ENCODE results near the gene MYCT1.
"Not testable (repeated sequence)": the region's sequence is repeated elsewhere in the genome, so short reads cannot be mapped to it uniquely, and the experiment has no call there.

The MYCT1 gene, protein sequence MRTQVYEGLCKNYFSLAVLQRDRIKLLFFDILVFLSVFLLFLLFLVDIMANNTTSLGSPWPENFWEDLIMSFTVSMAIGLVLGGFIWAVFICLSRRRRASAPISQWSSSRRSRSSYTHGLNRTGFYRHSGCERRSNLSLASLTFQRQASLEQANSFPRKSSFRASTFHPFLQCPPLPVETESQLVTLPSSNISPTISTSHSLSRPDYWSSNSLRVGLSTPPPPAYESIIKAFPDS

GRCh38 chr6:152697634-152698033 lies at the start of gene MYCT1:
TSS of gene MYCT1 (plus strand) at chr6:152697897. CDS start at chr6:152697903, 6 bp downstream.
- DNase-seq = no peak

DNA sequence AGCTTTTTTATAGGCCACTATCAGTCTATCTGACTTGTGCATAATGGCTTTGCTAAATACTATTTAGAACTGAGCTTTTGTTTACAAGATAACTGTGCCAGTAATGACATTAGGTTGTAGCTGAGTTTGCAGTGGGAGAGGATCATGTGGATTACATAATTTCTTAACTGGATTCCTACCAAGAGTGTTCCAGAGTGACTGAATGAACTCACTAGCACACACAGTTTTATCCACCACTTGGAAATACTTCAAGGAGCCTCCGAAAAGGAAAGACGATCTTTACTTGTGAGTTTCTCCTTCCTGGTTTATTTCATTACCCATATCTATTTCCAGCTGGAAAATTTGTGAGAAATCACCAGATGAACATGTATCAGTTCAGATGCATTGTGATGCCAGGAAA lies 49.6 kb upstream of the MYCT1 start:
- peak in 1 of 58 donors; percentile 8 for DNase-seq

DNA sequence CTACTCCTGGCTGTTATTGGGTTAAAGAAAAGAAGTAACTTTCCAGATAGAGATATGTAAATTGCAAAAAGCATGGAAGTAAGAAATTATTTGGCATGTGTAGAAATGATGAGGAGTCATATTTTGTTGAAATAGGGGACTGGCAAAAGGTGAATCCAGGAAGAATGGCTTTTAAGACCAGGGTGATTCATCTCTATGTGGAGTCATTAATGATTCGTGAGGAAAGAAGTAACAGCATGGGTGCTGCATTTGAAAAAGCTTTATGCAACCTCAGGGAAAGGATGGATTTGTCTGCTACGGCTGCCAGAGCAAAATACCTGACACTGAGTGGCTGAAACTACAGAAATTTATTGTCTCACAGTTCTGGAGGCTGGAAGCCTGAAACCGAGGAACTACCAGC lies 45.7 kb upstream of the MYCT1 start:
- no peak for DNase-seq

DNA sequence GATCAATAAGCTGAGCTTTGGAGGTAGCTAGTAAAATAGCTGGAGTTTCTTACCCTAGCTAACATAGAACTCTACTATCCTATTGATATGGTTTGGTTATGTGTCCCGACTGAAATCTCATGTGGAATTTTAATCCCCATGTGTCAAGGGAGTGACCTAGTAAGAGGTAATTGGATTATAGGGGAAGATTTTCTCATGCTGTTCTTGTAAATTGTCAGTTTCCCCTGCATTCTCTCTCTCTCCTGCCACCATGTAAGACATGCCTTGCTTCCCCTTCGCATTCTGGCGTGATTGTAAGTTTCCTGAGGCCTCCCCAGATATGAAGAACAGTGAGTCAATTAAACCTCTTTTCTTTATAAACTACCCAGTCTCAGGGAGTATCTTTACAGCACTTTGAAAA lies 35.9 kb upstream of the MYCT1 start:
- DNase-seq = no peak

DNA sequence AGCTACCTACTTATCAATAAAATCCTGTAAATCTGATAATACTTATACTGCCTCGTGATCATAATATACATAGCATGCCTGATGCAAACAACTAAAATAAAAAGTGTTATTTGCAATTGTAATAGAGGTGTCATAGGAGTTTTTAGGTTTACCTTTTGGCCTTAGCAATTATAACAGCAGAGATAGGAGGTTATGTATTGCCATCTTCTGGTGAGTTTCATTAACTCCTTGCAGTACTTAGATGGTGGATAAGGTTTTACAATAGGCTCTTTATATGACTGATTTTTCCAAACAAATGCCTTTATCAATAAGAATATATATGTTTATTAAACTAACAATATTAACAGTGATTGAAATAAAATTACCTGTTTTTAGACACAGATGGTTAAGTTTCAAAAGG lies 27.8 kb upstream of the MYCT1 start:
- DNase-seq = no peak

DNA sequence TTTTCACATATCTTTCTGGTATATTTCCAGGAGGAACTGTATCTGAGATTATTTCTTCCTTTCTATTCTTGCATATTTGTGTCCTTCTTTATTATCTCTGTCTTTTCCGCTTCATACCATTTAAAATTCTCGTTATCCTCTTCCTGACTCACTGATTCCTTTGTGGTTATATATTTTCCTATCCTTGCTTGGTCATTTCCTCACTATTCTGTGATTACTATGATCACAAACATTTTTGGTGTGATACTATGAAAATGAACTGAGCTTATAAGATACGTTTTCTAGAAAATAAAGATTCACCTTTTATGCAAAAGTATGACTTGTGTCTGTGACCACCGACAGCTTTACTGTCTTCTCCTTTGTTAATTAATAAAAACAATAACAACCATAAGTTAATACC lies 26.5 kb upstream of the MYCT1 start:
- no peak for DNase-seq

GRCh38 chr6:152673236-152673635 lies 24.5 kb upstream of the MYCT1 start:
- DNase-seq = no peak

GRCh38 chr6:152680151-152680550 lies 17.5 kb upstream of the MYCT1 start:
- DNase-seq = no peak

GRCh38 chr6:152680879-152681517 lies 16.7 kb upstream of the MYCT1 start:
- no peak for DNase-seq

DNA sequence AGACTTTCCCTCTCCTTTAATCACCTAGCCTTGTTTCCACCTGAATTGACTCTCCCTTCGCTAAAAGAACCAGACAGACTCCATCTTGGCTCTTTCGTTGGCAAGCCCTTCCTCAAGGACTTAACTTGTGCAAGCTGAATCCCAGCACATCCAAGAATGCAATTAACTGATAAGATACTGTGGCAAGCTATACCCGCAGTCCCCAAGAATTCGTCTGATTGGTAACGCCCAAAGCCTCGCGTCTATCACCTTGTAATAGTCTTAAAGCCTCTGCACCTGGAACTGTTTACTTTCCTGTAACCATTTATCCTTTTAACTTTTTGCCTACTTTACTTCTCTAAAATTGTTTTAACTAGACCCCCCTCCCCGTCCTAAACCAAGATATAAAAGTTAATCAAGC lies 15.6 kb upstream of the MYCT1 start:
- no peak for DNase-seq

GRCh38 chr6:152682935-152683334 lies 14.8 kb upstream of the MYCT1 start:
- not testable (repeated sequence) for DNase-seq

GRCh38 chr6:152685819-152686218 lies 11.9 kb upstream of the MYCT1 start:
- DNase-seq = no peak

DNA sequence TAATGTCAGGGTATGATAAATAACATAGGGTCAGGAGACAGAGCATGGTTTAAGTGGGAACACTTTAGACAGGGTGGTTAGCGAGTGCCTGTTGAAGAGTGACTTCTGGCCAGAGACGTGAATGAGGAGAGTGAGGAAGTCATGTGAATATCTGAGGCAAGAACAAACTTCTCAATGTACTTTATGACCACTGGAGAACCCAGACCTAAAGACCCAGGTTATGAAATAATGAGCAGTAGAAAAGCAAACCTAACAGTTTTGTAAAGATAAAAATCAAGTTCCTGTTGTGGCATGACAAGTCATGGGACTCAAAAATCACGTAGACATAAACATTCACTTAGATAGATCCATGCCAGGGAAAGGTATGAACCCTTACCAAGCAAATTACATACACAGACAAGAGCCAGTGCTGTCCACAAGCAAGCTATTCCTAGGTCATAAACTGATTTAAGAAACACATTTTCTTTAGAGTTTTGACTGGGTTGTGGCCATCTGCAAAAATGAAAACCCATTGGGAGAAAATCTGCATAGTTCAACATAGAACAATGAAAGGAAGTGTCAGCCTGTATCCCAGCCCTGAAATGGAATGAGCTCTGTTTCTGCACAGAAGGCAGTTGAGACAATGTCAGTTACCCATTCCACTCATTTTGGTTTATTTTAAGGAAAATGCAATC lies 2.2 kb upstream of the MYCT1 start:
- DNase-seq = no peak

DNA sequence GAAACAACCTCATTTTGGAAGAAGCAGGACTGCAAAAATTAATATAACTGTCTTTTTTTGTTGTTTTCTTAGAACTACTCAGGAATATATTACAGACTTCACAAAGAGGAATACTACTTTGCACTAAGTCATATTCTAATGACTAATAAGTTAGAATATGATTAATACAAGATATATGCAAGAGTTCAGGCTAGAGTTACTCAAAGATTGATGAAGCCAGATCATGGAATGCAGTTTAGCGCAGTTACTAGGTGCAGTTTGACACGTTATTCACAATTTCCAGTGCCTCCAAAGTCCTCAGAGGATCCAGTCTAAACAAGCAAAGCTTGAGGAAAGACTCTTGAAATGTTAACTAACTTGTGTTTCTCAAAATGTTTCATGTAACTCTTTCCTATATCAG lies 1.2 kb upstream of the MYCT1 start:
- no peak for DNase-seq

GRCh38 chr6:152698692-152699091 lies 995 bp downstream of the MYCT1 start:
- DNase-seq = no peak

- no peak for DNase-seq
Measured at GRCh38 chr6:152700427-152700826, 2.7 kb downstream of the MYCT1 start.

DNA sequence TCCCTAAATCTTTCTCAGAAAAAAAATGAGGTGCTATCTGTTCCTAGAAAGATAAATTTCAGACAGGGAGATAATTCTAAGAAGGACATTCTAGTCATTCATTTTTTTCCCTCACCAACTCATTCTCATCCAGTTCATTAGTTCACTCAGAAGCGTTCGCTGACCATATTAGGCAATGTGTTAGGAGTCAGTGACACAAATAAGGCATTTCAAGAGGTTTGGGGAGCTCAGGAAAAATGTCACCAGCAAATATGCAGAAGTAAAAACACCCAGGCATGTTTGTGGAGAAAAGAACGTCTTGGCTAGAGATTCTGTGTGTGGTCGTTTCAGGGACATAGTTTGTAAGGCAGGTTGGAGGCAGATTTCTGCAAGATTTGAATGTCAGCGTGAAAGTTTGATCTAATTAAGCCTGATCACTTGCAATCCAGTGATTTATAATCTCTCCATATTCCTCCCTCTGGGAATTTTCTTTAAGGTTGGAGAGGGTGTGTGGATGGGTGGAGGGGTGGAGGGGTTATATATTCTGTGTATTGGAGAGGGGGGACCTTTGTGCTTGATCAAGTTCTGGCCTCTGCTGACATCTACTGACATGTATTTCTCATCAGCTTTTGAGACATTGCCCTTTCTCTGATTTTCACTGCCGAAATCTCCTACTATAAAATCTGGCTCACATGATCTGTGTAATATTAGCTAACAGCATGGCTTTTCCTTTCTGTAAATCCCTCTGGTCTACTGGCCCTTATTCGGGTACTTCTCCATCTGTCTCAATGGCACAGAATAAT lies 3.6 kb downstream of the MYCT1 start:
- DNase-seq = no peak

- no peak for DNase-seq
Measured at GRCh38 chr6:152701863-152702401, 4.2 kb downstream of the MYCT1 start.

DNA sequence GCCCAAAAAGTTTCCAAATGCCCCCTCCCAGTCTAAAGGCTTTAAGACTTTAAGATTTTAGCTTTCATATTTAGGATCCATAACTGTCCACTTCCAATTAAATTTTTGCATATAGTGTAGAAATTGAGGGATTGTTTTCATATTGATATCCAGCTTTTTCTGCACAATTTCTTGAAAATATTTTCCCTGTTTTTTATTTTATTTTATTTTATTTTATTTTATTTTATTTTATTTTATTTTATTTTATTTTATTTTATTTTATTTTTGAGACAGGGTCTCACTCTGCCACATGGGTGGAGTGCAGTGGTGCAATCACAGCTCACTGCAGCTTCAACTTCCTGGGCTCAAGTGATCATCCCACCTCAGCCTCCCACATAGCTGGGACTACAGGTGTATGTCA lies 6.1 kb downstream of the MYCT1 start:
- not testable (repeated sequence) for DNase-seq

DNA sequence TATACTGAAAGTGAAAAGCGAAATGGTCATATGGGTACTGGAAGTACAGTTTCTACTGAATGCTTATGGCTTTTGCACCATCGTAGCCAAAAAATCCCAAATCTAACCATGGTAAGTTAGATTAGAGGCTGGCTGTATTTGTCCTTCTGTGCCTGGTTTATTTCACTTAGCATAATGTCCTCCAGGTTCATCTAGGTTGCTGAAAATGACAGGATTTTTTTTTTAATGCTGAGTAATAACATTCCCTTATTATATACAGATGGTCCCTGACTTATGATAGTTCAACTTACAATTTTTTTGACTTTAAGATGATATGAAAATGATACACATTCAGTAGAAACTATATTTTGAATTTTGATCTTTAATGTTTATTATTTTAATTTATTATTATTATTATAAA lies 7.6 kb downstream of the MYCT1 start:
- DNase-seq = no peak

- no peak for DNase-seq
Measured at GRCh38 chr6:152716322-152716721, 18.6 kb downstream of the MYCT1 start.

- DNase-seq = no peak
Measured at GRCh38 chr6:152720974-152721373, 23.3 kb downstream of the MYCT1 start.

All from anterior cingulate cortex (tissue), 58 donors.